Tibial artery (tissue), 4 donors: ENCODE results near the gene NECTIN2.

Source experiments
- DNase-seq, 2 donors: peaks; one replicate each; pipeline ENCODE4 v3.0.0-alpha.2; 2019
- H3K27ac ChIP-seq, 2 donors: fragments of 200-600 bp; sonication (generic) in 1 of 2; 1 replicate in 1 of 2; 2 replicates in 1 of 2; pipeline ENCODE4 v1.5.1; 2018 to 2019; ENCODE audit warnings: mild to moderate bottlenecking in 1 of 2
- H3K27me3 ChIP-seq, 2 donors: fragments of 200-600 bp; sonication (generic) in 1 of 2; one replicate each; pipeline versions ENCODE4 v1.5.1 to v1.6.0; 2016 to 2019
- H3K36me3 ChIP-seq, 3 donors: fragments of 200-600 bp; sonication (generic) in 2 of 3; one replicate each; pipeline ENCODE4 v1.5.1; 2016 to 2019; ENCODE audit warnings: mild to moderate bottlenecking in 2 of 3
- H3K4me1 ChIP-seq, 4 donors: fragments of 200-600 bp; sonication (generic) in 2 of 4; 1 replicate in 3 of 4; 2 replicates in 1 of 4; pipeline ENCODE4 v1.5.1; 2016 to 2019
- H3K4me3 ChIP-seq, 2 donors: fragments of 200-600 bp; sonication (generic) in 1 of 2; 1 replicate in 1 of 2; 2 replicates in 1 of 2; pipeline ENCODE4 v1.5.1; 2018 to 2019; ENCODE audit warnings: mild to moderate bottlenecking in 2 of 2
- H3K9me3 ChIP-seq, 3 donors: fragments of 200-600 bp; sonication (generic) in 1 of 3; one replicate each; pipeline ENCODE4 v1.5.1; 2016 to 2019
- intact Hi-C: fragments of 100-400 bp; cut with DNase I; formaldehyde crosslinking; loops from one replicate; pipeline ENCODE4 v1.15.0; 2023; ENCODE audit warnings: low total_unique reads
- TF ChIP-seq, protein P1 (sequence below), 2 experiments: fragments of 200-600 bp in 1 of 2; fragments of 450-650 bp in 1 of 2; IDR thresholded peaks; one replicate each; pipeline ENCODE4 v1.5.1; 2017 to 2019; ENCODE audit warnings: antibody characterized with exemption in 2 of 2, mild to moderate bottlenecking in 1 of 2, moderate library complexity in 1 of 2

The NECTIN2 gene

DNA sequence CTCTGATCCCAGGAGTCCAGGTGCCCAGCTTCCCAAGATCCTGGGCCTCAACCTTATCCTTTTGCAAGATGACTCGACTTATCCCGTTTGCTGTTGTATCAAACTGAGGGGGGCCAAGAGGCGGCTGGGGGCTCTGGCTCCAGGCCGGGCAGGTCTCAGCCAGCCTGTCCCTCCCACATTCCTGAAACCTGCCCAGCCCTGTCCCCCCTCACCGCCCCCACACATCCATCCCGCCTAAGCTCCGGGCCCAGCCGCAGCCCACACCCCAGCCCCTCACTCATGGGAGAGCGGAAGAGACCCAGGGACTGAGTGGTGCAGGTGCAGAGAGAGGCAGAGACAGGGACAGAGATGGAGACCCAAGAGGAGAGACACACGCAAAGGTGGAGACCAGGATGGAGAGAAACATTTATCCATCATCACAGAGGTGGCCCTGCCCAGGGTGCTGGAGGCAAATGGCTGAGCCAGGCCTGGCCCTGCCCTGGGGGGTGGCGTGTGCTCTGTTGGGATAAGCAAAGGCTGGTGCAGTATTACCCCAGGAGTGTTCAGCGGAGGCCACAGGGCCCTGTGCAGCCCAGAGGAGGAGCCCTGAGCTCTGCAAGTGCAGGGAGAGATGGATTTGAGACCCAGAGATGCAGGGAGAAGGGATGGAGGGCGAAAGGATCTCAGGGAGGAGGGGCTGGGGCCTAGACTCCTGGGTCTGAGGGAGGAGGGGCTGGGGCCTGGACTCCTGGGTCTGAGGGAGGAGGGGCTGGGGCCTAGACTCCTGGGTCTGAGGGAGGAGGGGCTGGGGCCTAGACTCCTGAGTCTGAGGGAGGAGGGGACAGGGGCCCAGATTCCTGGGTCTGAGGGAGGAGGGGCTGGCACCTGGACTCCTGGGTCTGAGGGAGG, 35.6 kb upstream of the NECTIN2 start:
- TF ChIP-seq, protein P1, sequence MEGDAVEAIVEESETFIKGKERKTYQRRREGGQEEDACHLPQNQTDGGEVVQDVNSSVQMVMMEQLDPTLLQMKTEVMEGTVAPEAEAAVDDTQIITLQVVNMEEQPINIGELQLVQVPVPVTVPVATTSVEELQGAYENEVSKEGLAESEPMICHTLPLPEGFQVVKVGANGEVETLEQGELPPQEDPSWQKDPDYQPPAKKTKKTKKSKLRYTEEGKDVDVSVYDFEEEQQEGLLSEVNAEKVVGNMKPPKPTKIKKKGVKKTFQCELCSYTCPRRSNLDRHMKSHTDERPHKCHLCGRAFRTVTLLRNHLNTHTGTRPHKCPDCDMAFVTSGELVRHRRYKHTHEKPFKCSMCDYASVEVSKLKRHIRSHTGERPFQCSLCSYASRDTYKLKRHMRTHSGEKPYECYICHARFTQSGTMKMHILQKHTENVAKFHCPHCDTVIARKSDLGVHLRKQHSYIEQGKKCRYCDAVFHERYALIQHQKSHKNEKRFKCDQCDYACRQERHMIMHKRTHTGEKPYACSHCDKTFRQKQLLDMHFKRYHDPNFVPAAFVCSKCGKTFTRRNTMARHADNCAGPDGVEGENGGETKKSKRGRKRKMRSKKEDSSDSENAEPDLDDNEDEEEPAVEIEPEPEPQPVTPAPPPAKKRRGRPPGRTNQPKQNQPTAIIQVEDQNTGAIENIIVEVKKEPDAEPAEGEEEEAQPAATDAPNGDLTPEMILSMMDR (IDR thresholded peaks at IDR 0.05) = no peak
- DNase-seq = no peak
- peaks cover 34 to 45% (median 38%) of the 10 kb centered on the region in 3 donors for H3K36me3 ChIP-seq
- H3K27ac ChIP-seq = peak overlapping the region; percentile 82 to 87
- peak overlapping the region; percentile 72 to 87 for H3K4me3 ChIP-seq
- no peaks in the 10 kb centered on the region for H3K27me3 ChIP-seq
- H3K9me3 ChIP-seq = no peaks in the 10 kb centered on the region
- peaks cover 0 to 57% (median 46%) of the 10 kb centered on the region in 4 donors for H3K4me1 ChIP-seq
- intact Hi-C loops = no loop called here

DNA sequence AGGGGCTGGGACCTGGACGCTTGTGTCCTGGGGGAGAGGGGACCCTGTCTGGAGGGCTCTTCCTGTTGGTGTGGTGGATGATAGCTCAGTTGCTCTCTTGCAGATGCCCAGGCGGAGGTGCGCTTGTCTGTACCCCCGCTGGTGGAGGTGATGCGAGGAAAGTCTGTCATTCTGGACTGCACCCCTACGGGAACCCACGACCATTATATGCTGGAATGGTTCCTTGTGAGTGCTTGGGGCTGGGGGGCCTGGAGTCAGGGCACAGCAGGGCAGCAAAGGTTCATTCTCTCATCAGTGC, 35.0 kb upstream of the NECTIN2 start:
- DNase-seq = no peak
- peaks cover 0 to 57% (median 46%) of the 10 kb centered on the region in 4 donors for H3K4me1 ChIP-seq
- H3K27ac ChIP-seq = peak overlapping the region; percentile 82 to 87
- intact Hi-C loops = no loop called here
- H3K9me3 ChIP-seq = no peaks in the 10 kb centered on the region
- TF ChIP-seq, protein P1 (IDR thresholded peaks at IDR 0.05) = no peak
- peaks cover 40 to 51% (median 44%) of the 10 kb centered on the region in 3 donors for H3K36me3 ChIP-seq
- no peaks in the 10 kb centered on the region for H3K27me3 ChIP-seq
- peak overlapping the region; percentile 72 to 87 for H3K4me3 ChIP-seq

- no peaks in the 10 kb centered on the region for H3K27me3 ChIP-seq
- H3K9me3 ChIP-seq = no peaks in the 10 kb centered on the region
- DNase-seq = no peak
- peak overlapping the region; percentile 9 to 25 for H3K4me3 ChIP-seq
- peak overlapping the region; percentile 82 to 87 for H3K27ac ChIP-seq
- TF ChIP-seq, protein P1 (IDR thresholded peaks at IDR 0.05) = no peak
- H3K36me3 ChIP-seq = peaks cover 47 to 62% (median 55%) of the 10 kb centered on the region in 3 donors
- intact Hi-C loops = no loop called here
- H3K4me1 ChIP-seq = peaks cover 0 to 57% (median 46%) of the 10 kb centered on the region in 4 donors
Observed at GRCh38 chr19:44812142-44812718, 33.9 kb upstream of the NECTIN2 start.

DNA sequence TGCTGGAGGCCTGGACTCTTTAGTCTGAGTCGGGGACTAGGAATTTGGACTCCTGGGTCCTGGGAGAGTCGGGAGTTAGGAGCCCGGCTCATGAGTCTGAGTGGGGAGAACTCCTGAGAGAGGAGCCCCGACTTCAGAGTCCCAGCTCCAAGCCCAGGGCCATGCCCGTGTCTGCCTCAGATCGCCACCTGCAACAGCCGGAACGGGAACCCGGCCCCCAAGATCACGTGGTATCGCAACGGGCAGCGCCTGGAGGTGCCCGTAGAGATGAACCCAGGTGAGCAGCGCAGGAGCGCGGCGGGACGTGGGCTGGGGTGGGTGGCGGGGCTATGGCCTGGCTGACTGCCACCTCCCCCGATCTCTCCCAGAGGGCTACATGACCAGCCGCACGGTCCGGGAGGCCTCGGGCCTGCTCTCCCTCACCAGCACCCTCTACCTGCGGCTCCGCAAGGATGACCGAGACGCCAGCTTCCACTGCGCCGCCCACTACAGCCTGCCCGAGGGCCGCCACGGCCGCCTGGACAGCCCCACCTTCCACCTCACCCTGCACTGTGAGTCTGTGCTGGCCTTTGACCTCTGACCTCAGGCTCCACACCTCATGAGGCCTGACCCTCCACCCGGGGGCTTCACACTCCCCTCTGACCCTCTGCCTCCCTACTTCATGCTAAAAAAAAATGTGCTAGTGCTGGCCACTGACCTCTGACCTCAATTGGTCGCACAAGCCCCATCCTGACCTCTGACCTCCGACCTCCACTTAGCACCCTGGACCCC, 32.8 kb upstream of the NECTIN2 start:
- Histone ChIP-seq H3K4me3 (no peak overlapping the region), H3K9me3 (no peaks in the 10 kb centered on the region), H3K36me3 (peaks cover 56 to 71% (median 63%) of the 10 kb centered on the region in 3 donors), H3K27ac (peak overlapping the region; percentile 38 to 87), H3K4me1 (peaks cover 0 to 51% (median 40%) of the 10 kb centered on the region in 4 donors), H3K27me3 (no peaks in the 10 kb centered on the region)
- TF ChIP-seq, protein P1 (IDR thresholded peaks at IDR 0.05) = no peak
- DNase-seq = no peak
- intact Hi-C loops = no loop called here

GRCh38 chr19:44813841-44814470, 32.1 kb upstream of the NECTIN2 start:
- intact Hi-C loops = no loop called here
- Histone ChIP-seq H3K27me3 (no peaks in the 10 kb centered on the region), H3K27ac (peak overlapping the region in 1 of 2 donors; percentile 87), H3K4me1 (peaks cover 0 to 51% (median 38%) of the 10 kb centered on the region in 4 donors), H3K9me3 (no peaks in the 10 kb centered on the region), H3K36me3 (peaks cover 63 to 78% (median 70%) of the 10 kb centered on the region in 3 donors), H3K4me3 (no peak overlapping the region)
- TF ChIP-seq, protein P1 (IDR thresholded peaks at IDR 0.05) = no peak
- DNase-seq = no peak
